SKM-1 (cell line): ENCODE results near the gene EMP2.

Source experiments
- DNase-seq: peaks from one replicate; lab custom pipeline; 2025; ENCODE audit not compliant: unreplicated experiment; lab: John Stamatoyannopoulos, UW

EMP2 gene

DNA sequence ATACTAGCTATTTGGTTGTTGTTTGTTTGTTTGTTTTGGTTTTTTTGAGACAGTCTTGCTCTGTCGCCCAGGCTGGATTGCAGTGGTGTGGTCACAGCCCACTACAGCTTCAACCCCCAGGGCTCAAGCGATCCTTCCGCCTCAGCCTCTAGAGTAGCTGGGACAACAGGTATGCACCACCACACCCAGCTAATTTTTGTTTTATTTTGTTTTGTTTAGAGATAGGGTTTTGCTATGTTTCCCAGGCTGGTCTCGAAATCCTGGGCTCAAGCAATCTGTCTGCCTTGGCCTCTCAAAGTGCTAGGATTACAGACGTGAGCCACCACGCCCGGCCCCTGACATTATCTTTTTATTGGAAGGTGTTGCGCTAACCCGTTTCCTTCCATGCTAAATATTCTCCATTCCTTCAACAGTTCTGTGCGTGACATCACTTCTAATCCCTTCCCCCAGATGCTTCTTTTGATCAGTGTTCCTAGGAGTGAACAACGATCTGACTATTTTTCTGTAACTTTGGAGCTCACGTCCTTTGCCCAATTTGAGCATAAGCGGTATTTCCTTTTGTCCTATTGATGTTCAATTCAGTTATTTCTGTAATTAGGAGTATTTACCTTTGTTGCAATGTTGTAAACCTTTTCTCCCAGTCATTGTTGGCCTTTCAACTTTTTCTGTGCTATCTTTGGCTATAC is 30.2 kb upstream of the EMP2 start:
- no peak for DNase-seq

- no peak for DNase-seq
Measured at GRCh38 chr16:10609402-10609774, 29.0 kb upstream of the EMP2 start.

- DNase-seq: no peak
Measured at GRCh38 chr16:10608687-10609401, 28.4 kb upstream of the EMP2 start.

GRCh38 chr16:10607157-10607556 is 26.8 kb upstream of the EMP2 start:
- DNase-seq: no peak

DNA sequence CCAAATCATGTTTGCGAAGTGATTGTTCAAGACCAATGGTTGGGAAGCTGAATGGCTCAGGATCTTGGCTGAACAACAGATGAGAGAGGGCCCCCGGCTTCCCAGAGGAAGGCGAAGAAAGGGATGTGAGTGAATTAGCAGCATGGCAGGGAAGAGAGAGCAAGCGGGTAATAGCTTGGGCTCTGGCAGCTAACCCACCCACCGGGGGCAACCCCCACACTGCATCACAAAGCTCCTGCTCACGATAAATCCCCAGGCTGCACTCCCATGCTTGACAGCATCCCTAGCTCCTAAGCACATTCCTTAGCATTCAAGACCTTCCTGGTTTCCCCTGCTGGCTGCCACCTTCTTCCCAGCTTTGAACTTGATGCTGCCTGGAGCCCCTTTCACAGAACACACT is 26.2 kb upstream of the EMP2 start:
- DNase-seq: no peak

- no peak for DNase-seq
Measured at GRCh38 chr16:10605636-10606035, 25.2 kb upstream of the EMP2 start.

DNA sequence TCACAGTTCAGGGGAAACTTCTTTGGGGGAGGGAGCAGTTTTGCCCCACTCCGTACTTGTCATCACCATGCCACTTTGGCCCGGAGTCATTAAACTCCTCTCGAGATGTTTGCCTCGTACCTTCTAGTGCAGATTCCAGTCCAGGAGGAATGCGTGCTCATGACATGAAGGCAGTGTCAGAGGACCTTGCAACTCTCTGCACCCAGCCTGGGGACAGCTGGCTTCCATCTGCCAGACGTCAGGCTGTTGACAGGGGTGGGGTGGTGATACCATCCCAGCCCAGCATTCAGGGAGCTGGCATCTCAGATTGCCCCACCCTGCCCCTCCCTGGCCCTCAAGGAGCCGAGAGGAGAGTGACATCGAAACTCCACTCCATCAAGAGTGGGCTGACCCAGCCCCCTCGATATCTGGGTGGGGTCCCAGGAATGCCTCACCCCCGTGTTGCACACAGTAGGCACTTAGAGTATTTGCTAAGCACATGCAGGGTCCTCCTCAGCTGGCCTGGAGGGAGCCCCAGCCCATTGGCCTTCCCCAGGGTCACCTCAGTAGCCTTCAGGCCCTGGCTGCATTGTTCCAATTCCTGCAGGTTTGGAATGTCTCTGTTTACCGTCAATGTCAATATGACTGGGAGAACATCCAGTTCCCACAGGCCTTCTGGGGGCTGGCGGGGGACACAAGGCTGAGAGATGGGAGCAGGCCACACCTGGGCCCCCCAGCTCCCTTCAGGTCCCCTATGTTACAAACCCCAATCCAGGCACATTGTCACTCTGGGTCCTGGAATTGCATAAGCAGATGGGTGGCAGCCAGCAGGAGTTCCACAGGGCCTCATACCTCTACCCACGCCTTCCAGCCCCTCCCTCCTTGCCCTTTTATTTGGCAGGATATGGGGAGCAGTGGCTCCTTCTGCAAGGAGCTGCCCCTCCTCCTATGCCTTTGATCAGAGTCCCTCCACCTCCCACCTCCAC is 21.3 kb upstream of the EMP2 start:
- no peak for DNase-seq

DNA sequence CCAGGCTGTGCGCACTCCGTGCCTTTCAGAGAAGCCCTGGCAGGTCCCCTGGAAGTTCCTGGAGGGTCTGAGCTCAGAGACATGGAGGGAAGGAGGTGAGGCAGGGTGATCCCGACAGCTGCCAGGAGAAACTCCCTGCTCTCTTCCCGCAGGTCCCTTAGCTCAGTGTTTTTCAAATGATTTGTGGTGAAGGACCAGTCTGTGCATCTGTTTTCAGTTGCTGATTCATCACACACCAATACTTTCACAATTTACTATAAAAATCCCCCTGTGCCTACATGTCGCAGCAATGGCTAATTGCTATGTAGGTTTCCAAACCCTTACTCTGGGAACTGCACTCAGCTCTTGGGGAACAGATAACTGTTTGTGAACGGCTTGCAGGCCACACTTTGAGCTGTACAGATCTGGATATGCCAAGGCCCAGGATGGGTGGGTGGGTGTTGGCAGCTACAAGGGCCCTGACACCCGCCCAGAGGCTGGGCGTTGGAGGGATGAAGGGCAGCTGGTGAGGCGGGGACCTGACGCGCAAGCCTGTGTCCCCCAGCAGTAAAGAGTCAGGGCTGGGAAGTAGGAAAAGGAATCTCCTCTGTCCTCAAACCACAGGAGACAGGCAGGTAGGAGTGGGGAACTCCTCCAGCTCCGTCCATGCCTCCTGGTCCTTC is 20.5 kb upstream of the EMP2 start:
- DNase-seq: no peak

DNA sequence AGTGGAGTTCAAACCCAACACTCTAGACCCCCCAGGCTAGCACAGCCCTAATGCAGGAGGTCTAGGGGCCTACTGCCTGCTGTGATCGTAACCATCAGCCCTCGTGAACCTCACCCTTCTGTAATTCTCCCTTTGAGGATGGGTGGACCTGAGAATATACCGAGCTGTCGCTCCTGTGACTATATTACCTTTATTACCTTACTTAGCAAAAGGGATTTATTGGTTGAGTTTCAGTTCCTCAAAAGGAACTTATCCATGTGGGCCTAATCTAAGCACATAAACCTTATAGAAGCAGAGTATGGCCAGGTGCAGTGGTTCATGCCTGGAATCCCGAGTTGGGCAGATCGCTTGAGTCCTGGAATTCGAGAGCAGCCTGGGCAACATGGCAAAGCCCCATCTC is 19.2 kb upstream of the EMP2 start:
- DNase-seq: no peak

DNA sequence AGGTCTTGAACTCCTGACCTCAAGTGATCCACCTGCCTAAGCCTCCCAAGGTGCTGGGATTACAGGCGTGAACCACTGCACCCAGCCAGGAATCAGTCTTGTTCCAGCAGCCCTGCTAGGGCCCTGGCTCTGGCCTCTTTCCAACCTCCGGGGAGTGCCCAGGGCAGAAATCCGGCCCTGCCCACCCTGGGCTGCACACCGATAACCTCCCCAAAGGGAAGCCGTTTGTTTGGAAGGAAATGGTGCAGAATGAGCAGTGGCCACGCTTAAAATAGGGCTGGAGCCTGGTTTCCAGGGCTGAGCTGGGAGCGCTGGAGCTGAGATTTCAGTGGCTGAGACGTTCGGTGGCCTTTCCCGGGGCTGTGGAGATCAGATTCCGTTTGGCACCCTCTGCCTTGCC is 17.8 kb upstream of the EMP2 start:
- DNase-seq: no peak

DNA sequence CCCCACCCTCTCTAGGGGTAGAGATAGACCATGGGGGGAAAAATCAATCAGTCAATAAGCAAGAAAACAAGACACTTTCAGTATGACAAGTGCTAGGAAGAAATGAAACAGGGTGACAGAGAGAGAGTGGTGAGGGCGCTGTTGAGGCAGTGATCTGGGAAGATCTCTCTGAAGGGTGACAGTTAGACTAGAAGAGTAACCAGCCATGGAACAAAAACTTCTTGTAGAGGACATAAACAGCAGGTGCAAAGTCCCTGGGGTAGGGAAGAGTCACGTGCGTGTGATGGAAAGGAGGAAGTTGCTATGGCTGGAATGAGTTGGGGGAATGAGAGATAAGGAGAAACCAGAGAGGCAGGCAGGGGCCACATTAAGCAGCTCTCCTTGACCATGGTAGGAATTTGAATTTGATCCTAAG is 16.8 kb upstream of the EMP2 start:
- no peak for DNase-seq

DNA sequence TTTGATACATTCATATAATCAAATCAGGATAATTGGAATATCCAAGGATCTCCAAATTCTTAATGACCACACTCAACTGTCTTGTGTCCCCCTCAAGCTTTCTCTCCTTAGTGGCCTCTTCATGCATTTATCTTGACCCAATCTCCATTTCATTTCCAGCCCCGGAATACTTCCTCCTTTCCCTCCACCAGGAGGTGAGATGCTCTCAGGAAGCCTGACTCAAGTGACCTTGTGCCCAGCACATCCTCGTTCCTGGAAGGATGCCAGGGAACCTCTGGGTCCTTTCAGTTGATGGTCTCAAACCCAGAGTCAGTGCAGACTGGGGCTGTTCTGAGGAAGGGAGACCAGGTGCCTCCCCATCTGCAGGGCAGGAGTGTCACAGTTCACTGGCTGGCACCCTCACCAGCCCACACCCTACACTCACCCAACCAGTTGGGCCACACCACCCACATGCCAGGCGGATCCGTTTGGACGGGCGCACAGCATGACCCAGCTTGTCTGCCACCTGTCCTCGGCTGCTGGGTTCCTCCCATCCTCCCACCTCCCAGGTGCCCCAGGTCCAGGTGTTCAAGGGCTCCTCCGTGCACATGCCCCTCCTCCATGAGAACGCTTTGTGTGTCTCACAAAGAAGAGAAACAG is 14.0 kb upstream of the EMP2 start:
- DNase-seq: no peak

DNA sequence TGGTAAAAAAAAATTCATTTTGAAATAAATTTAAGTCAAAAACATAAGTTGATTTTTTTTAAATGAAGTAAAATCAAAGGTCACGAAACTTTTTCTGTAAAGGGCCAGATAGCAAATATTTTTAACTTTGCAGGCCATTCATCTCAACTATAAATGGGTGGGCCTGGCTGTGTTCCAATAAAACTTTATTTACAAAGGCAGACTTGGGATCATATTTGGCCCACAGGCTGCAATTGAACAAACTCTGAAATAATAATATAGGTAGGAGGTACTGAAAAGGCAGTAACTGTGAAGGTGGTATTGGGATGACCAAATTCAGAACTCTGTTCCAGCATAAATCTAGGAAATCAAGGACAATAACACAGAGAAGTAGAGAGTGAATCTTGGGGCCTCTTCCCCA is 12.2 kb upstream of the EMP2 start:
- DNase-seq: no peak

GRCh38 chr16:10590342-10590741 is 9.9 kb upstream of the EMP2 start:
- DNase-seq: no peak

- no peak for DNase-seq
Measured at GRCh38 chr16:10589109-10589508, 8.7 kb upstream of the EMP2 start.

DNA sequence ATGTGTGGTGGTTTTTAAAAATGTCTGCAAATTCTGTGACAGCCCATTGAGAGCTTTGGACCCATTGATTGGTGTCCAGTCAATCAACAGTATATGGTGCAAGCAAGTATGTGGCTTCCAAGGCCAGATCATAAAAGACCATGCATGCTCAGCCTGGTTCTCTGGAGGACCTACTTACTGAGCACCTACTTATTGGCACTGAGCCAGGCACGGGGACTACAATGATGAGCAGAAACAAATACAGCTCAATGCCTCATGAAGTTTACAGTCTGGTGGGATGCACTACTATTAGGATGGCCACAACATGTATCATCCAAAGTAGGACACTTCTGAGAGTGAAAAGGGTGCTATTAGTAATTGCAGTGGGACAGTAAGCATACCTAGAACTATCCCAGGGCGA is 7.2 kb upstream of the EMP2 start:
- no peak for DNase-seq

- no peak for DNase-seq
Measured at GRCh38 chr16:10584981-10585438, 4.6 kb upstream of the EMP2 start.

GRCh38 chr16:10583269-10583668 is 2.9 kb upstream of the EMP2 start:
- DNase-seq: no peak

DNA sequence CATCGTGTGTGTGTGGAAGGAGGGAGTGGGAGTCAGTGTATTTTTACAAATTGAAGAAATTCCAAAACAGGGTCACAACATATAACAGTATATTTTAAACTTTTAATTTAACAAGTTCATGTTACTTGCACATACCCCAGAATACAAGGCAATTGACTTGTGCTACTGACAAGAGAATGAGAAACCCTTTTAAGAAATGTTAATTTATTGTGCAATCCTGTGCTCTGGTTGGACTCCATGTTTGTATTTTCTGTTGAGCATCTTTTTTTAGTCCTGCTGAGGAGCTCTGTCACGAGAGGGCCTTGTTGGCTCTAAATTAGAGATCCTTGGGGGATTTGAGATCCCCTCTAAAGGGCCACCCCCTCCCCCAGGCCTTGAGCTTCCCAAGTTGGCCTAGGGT is 1.1 kb upstream of the EMP2 start:
- no peak for DNase-seq

GRCh38 chr16:10580883-10581247 is 467 bp upstream of the EMP2 start:
- DNase-seq: no peak

- DNase-seq: no peak
Measured at GRCh38 chr16:10579575-10579964, 828 bp downstream of the EMP2 start.
